Amygdala (tissue), 56 donors: ENCODE data around the gene LRRC23.

Source experiments
- DNase-seq, 56 donors: peaks; one replicate each; lab custom pipeline; 2025; lab: John Stamatoyannopoulos, UW

LRRC23 gene

DNA sequence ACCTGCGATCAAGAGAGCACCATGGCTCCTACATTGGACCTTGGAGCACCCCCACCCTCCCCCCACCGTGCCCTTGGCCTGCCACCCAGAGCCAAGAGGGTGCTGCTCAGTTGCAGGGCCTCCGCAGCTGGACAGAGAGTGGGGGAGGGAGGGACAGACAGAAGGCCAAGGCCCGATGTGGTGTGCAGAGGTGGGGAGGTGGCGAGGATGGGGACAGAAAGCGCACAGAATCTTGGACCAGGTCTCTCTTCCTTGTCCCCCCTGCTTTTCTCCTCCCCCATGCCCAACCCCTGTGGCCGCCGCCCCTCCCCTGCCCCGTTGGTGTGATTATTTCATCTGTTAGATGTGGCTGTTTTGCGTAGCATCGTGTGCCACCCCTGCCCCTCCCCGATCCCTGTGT lies 37.2 kb downstream of the LRRC23 start:
- no peak for DNase-seq

DNA sequence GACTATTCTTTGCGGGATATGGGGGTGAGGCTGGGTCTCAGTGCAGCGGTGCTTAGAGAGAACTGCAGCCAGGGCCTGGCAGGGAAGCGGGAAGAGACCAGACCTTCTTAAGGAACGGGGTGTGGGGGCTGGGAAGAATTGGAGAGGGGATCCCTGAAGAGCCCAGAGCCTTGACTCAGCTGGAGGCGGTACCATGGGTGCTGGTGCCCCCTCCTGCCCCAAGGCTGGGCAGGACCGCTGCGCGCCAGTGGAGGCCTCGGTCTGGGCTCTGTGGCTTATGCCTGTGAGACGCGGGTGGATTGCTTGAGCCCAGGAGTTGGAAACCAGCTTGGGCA lies 37.7 kb downstream of the LRRC23 start:
- peak in 1 of 56 donors; percentile 29 for DNase-seq

DNA sequence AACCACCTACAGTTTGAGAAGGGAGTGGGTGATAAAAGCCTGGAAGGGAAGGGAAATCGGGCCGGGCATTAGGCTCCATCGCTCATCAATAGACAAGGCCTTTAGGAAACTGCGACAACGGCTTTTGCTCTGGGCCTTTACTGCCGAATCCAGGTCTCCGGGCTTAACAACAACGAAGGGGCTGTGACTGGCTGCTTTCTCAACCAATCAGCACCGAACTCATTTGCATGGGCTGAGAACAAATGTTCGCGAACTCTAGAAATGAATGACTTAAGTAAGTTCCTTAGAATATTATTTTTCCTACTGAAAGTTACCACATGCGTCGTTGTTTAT lies 38.7 kb downstream of the LRRC23 start:
- peak in 52 of 56 donors; percentile 45 to 96 (median 78) for DNase-seq

DNA sequence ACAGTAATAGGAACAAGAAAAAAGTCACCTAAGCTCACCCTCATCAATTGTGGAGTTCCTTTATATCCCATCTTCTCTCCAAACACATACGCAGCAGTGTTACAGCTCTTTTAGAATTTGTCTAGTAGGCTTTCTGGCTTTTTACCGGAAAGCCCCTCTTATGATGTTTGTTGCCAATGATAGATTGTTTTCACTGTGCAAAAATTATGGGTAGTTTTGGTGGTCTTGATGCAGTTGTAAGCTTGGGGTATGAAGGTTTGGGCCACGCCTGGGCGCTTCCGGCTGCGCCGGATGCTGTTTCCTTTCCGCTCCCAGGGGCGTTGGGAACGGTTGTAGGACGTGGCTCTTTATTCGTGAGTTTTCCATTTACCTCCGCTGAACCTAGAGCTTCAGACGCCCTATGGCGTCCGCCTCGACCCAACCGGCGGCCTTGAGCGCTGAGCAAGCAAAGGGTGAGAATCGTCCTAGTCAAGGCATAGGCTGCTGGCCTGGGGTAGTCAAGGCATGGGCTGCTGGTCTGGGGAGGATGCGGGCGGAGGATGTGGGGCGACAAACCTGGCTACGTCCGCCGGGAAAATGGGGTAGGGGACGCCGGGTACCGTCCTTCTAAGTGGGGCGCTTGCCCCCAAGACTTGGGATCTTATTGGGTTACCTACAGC lies 39.2 kb downstream of the LRRC23 start, which contains the start of the genes C12orf57 and RNU7-1:
TSS of gene C12orf57 (plus strand) at position 301 of the 659 bp plus-strand sequence. CDS start at position 401, 100 bp downstream.
TSS of gene RNU7-1 (plus strand) at position 95 of the 659 bp plus-strand sequence.
- DNase-seq = peak in 43 of 56 donors; percentile 32 to 96 (median 66)

DNA sequence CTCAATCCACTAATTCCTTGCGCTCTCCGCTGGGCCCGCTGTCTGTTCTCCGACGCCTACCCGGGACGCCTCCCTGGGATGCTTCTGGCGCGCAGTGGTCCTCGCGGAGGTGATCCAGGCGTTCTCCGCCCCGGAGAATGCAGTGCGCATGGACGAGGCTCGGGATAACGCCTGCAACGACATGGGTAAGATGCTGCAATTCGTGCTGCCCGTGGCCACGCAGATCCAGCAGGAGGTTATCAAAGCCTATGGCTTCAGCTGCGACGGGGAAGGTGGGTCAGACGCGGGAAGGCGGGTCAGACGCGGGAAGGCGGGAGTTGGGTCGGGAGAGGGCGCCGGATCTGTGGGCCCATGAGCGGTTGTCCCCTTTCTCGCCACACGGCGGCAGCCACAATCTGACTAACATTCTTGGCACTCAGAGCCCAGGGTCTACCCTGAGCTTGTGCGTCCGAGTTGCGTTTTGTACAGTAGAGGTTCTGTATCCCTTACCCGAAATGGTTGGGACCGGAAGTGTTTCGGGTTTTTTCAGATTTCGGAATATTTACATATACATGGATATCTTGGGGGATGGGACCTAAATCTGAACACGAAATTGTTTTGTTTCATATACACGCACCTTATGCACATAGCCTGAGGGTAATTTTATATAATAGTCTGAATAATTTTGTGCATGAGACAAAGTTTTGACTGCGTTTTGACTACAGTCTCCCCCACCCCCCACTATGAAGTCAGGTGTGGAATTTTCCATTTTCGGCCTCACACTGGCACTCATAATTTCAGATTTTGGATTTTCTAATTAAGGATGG lies 40.0 kb downstream of the LRRC23 start:
- peak in 55 of 56 donors; percentile 40 to 93 (median 82) for DNase-seq

DNA sequence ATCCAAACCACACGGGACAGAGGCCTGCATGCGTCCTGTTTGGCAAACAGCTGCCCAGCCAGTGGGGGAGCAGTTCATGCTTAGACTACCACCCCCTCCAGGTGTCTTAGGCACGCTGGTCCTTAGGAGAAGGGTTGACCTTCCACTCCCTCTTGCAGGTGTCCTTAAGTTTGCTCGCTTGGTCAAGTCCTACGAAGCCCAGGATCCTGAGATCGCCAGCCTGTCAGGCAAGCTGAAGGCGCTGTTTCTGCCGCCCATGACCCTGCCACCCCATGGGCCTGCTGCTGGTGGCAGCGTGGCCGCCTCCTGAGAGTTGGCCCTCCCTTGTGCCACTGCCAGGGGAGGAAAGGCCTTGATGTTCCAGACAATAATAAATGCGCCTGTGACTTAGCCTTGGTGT lies 41.0 kb downstream of the LRRC23 start:
- DNase-seq = no peak

DNA sequence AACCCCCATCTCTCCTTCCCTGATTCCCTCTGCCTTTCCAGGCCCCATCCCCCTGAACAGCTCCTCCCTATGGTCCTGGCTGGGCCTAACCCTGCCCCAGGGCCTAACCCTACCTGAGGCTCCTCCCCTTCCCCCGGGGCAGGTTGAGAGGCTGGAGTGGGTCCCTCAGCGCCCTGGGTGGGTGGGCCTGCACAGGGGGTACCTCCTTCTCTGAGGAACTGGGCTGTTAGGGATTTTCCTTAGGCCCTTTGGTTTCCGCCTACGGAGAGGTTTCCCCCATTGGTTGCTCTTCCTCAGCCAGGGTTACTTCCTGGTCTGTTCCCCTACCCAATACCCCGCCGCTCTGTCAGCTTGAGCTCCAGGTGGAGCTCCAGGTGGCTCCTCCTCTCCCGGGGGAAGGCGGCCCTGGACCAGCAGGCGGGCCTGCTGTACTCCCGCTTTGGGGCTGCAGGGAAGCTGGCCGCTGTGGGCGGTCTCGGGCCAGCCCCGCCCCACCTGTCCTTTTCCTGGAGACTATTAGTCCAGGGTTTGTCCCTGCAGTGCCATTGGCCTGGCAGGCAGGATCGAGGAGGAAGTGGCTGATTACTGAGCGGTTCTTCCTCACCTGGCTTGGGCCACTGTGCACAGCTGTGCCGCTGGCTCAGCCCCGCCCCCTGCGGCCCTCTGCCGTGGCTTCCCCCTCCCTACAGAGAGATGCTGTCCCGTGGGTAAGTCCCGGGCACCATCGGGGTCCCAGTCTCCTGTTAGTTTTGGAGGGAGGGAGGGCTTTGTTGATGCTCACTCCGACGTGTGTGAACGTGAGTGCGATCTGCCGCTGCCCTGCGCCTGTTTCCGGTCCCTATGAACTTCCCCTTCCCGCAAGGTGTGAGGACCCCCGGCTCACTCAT lies 41.7 kb downstream of the LRRC23 start:
- no peak for DNase-seq

DNA sequence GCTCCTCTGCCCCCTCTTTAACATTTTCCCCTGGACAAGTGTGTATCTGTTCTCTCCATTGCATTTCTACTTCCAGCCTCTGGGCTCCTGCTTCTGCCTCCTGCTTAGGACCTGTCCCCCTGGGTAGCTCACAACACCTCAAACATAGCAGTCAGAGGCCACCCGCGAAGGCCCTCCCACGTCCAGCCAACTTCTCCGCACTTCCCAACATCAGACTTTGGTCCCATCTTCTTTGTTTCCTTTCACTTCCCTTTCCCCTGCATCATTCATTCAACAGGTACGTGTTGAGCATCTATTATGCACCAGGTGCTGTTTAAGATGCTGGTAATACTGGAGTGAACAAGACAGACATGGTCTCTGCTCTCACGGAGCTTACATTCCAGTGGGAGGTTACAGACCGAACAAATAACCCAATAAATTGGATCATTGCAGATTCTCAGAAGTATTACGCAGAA lies 42.3 kb downstream of the LRRC23 start:
- no peak for DNase-seq

DNA sequence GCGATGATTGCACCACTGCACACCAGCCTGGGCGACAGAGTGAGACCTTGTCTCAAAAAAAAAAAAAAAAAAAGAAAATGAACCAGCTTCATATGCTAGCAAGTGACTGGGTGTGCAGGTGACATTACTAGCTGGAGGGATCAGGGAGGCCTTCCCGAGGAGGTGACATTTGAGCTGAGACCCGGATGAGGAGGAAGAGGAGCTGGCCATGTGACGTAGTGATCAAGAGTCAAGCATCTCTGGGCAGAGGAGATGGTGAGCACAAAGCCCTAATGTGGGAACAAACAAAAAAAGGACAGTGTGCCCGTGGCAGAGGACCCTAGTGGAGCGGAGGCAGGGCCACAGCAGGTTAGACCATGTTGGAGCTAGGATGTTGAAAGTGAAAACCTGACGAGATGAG lies 43.0 kb downstream of the LRRC23 start:
- DNase-seq = no peak

DNA sequence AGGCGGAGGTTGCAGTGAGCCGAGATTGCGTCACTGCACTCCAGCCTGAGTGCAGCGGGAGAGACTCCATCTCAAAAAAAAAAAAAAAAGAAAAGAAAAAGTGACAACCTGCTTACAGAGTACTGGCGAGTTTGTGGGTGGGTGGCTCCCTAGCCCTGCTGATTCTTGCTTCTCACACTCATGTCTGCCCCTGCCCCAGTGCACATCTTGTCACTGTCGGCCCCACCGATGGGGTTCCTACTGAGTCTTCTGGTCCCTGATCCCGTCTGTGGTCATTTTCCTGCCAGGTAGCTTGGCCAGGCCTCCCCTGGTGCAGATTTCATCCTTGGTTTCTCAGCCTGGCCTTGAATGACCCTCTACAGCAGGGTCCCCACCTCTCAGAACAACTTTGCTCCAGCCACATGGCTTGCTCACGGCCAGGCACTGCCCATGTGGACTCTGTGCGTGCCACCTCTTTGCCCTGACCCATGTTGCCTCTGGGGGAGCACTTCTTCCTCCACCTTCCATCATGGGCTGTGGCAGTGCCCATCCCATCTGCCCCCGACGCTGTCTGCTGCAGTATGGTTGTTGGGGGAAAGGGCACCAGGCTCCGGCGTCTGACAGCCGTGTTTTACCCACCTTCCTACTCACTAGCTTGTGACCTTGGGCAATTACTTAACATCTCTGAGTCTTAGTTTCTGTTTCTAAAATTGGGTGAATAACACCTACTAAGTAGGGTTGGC lies 44.4 kb downstream of the LRRC23 start:
- no peak for DNase-seq

DNA sequence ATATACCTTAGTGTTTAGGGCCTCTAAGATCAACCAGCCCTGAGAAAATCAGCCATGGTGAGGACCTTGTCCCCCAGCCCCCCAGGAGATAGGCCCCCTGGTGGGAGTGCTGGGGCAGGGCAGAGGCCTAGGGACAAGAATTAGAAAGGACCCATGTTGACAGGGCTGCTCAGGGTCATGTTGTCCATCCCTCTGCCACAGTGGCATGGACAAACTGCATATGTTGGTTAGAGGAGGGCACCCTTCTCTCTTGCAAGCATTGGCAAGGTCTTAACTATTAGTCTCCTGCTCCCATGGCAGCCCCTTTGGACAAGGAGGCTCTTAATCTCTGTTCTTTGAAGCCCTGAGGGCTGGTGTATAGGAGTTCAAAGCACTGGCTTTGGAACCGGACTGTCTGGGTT lies 45.8 kb downstream of the LRRC23 start:
- no peak for DNase-seq

DNA sequence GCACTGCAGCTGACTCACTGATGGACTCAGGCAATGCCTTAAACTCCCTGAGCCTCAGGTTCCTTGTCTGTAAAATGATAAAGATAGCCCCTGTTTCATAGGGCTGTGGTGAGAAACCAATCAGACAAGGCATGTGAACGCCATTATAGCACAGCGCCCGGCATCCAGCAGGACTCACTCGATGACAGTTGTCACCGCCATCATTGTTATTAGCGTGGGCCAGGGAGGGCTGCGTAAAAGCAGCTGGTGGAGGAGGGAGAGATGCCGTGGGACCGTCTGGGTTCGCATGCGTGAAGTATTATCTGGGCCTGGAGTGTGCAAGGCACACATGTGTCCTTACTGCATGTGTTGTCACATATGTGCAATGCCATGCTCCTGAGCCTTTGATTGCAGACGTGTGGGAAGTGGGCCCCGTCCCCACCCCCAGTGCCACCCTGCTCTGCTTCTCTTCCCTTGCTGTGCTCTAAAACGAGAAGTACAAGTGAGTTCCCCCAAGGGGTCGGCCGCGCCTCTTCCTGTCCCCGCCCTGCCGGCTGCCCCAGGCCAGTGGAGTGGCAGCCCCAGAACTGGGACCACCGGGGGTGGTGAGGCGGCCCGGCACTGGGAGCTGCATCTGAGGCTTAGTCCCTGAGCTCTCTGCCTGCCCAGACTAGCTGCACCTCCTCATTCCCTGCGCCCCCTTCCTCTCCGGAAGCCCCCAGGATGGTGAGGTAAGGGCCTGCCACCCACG lies 46.4 kb downstream of the LRRC23 start, which contains the start of gene PTPN6:
TSS of gene PTPN6 (plus strand) at position 546 of the 730 bp plus-strand sequence. CDS start at position 703, 157 bp downstream.
- peak in 9 of 56 donors; percentile 18 to 59 (median 30) for DNase-seq

DNA sequence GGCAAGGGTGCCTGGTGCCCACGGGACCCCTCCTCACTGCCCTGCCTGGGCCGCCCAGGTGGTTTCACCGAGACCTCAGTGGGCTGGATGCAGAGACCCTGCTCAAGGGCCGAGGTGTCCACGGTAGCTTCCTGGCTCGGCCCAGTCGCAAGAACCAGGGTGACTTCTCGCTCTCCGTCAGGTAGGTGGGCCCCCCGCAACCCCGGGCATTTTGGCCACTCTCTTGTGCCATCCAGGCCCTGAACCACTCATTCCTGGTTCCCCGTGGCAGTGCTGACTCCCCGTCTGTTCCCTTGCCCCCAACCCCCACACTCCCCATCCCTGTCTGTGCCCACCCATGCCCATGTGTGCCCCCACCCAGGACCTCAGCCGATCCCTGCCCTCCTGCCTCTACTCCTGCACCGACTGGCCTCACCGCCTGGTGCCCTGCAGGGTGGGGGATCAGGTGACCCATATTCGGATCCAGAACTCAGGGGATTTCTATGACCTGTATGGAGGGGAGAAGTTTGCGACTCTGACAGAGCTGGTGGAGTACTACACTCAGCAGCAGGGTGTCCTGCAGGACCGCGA lies 47.0 kb downstream of the LRRC23 start:
- DNase-seq = no peak

DNA sequence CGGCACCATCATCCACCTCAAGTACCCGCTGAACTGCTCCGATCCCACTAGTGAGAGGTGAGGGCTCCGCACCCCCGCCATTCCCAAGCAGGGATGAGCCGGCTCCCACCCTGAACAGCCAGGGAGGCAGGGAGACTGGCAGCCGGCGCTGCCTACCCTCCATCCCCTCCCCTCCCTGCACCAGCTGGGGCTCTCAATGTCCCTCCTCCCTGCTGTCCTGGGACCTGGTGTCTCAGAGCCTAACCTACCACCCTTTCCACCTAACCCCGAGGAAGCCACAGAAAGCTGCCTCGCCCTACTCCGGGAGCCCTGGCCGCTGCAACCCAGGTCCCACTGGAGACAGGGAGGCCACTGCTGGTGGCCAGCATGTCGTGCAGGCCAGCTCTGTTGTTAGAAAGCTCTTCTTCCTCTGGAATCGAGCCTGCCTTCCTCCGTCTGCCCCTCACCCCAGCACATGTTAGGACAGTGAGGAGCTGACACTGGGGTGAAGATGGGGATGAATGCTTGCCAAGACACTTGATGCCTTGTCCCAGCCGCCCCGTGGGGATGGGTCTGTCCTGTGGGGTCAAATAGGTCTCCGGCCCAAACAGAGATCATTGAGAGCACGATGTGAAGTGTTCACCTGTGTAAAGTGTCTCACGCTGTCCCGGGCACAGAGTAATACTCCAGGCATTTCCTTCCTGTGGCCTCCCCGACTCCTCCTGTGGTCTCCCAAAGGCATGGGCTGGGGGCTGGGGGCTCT lies 47.7 kb downstream of the LRRC23 start:
- DNase-seq = no peak

DNA sequence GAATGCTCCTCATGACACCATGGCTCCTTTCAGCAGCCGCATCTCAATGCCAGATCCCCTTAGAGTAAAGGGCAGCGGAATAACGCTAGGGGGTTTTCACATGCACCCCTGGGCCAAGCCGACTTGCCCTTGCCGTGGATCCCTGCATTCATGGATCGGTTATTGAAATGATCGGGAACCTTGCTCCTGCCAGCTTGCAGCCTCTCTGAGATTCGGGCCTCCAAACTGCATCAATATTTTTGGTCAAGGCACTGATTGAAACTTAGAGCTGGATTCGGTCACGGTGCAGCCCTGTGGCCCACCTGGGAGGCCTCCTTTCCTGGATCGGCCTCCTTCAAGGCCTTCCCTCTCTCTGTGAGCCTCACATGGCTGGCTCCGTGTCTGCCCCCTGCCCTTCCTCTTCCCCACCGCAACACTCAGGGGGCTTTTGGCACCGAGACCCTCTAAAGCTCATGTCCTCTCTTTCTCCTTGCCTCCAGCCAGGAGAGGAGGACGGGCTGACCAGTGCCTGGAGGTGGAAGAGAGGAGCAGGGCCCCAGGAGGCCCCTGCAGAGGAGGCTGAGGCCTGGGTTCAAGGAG lies 48.3 kb downstream of the LRRC23 start:
- DNase-seq = no peak

DNA sequence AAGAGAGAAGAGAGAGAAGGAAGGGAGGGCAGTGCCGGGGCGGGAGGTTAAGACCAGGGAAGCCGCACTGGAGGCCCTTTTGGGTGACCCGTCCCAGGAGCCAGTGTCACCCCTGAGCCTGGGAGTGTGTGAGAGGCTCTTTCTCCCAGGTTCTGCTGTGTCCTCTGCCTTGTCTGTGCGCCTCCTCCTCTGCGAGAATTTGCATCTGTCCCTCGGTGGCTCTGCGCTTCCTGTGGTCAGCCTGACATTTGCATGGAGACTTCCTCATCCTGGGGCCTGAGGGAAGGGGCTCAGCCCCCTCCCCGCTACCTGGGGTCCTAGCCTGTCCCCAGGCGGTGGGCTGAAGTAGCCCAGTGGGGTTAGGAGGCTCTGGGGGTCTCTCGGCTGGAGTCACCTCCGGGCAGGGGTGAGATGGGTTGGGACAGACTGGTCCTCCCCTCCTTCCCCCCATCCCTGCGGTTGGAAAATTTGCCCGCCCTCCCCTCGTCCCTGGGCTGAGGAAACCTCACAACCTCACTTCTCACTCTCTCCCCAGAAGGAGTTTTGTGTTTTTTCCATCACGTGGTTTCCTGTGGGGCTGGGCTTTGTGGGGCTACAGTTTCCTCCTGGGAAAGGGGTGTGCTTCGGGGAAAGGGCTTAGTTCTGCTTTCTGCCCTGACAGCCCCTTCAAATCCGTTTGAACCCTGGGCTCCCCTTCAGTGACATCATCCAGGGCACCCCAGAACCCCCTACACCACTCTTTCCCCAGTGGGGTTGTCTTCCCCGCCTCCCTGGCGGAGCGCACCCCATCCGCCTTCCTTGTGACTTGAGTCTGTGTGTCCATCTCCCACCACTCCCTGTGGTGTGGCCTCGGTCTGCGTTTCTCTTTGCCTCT lies 49.1 kb downstream of the LRRC23 start:
- DNase-seq = peak in 9 of 56 donors; percentile 14 to 58 (median 42)
